ENCODE data around the gene SNAI3. TPM values are rescaled to one million over a fixed set of nuclear protein-coding genes. Genes with fewer than 3 reads are reported as not detected.

Gene SNAI3
- total RNA-seq, 4 donors from 2014 or later: 0.40 to 0.44 TPM; not detected in 2

DNA sequence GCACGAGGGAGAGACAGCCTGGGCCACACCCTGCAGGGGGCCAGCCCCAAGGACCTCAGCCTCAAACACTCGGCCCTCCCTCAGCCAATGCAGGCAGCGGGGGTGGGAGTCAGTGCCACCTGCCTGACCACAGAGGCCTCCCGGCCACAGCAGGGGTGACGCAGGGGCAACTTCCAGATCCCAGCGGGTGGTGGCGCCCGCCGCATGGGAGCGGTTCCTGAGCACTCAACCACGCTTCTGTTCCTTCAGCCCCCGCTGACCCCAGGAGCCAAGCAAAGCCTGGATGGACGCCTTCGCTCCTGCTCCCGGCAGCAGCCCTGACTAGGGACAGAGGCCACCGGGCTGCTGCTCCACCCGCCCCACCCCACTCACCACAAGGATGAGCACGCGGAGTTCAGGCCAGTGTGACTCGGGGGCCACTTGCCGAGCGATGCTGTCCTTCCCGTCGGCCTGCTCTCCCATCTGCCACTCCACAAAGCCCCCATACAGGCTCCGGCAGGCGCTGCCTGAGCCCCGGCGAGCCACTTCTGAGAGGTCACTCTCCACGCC, 30.5 kb downstream of the SNAI3 start:
- H3K9me3 ChIP-seq: no peaks in the 10 kb centered on the region
- TF ChIP-seq EP300 (IDR thresholded peaks at IDR 0.05) (no peak), POLR2A (IDR thresholded peaks at IDR 0.05) (no peak), POLR2AphosphoS5 (IDR thresholded peaks at IDR 0.05) (no peak)
- TF ChIP-seq, protein P1, sequence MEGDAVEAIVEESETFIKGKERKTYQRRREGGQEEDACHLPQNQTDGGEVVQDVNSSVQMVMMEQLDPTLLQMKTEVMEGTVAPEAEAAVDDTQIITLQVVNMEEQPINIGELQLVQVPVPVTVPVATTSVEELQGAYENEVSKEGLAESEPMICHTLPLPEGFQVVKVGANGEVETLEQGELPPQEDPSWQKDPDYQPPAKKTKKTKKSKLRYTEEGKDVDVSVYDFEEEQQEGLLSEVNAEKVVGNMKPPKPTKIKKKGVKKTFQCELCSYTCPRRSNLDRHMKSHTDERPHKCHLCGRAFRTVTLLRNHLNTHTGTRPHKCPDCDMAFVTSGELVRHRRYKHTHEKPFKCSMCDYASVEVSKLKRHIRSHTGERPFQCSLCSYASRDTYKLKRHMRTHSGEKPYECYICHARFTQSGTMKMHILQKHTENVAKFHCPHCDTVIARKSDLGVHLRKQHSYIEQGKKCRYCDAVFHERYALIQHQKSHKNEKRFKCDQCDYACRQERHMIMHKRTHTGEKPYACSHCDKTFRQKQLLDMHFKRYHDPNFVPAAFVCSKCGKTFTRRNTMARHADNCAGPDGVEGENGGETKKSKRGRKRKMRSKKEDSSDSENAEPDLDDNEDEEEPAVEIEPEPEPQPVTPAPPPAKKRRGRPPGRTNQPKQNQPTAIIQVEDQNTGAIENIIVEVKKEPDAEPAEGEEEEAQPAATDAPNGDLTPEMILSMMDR (IDR thresholded peaks at IDR 0.05): no peak
- H3K4me3 ChIP-seq: no peak overlapping the region
- H3K27ac ChIP-seq: no peak overlapping the region
- WGBS: 100% methylated on average over 2 of the region's 29 CpGs
- H3K36me3 ChIP-seq: peaks cover 25% of the 10 kb centered on the region
- DNase-seq (ENCODE audit: low spot score in 2 of 2): no peak
- H3K4me1 ChIP-seq: peaks cover 10% of the 10 kb centered on the region
- H3K27me3 ChIP-seq: no peaks in the 10 kb centered on the region

DNA sequence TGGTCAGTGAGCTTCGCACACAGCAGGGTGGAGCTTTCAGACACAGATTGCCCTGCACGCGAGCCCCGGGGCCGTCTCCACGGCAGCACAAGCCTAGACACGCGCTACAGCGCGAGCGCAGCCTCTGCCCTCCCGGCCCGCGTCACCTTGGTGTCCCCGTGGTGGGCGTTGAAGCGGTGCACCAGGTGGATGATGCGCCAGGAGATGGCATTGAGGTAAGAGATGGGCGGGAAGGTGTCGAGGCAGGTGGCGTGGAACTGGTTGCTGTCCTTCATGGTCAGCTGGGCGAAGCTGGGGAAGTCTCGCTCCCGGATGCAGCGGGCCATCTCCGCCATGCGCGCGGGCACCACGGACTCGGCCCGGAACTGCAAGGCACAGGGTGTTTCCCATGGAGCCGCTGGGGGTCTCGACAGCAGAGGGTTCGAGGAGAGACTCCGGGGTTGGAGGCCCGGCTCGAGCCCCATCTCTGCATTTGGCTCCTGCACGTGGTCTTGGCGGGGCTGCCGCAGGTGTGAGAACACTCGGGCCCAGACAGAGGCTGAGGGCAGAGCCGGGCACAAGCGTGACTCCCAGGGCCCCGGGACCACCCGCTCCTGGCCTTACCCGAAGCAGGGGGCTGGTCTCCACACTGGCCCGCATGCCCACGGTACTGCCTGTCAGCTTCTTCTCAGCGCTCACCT, 31.1 kb downstream of the SNAI3 start:
- Histone ChIP-seq H3K9me3 (no peaks in the 10 kb centered on the region), H3K4me3 (no peak overlapping the region), H3K36me3 (peaks cover 25% of the 10 kb centered on the region), H3K27me3 (no peaks in the 10 kb centered on the region), H3K4me1 (peaks cover 15% of the 10 kb centered on the region), H3K27ac (no peak overlapping the region)
- 98% methylated on average over 23 of the region's 50 CpGs for WGBS
- DNase-seq (ENCODE audit: low spot score in 2 of 2): peak in 1 of 2 donors; percentile 81
- TF ChIP-seq POLR2A (IDR thresholded peaks at IDR 0.05) (no peak), EP300 (IDR thresholded peaks at IDR 0.05) (no peak), POLR2AphosphoS5 (IDR thresholded peaks at IDR 0.05) (no peak)
- TF ChIP-seq, protein P1 (IDR thresholded peaks at IDR 0.05): no peak

DNA sequence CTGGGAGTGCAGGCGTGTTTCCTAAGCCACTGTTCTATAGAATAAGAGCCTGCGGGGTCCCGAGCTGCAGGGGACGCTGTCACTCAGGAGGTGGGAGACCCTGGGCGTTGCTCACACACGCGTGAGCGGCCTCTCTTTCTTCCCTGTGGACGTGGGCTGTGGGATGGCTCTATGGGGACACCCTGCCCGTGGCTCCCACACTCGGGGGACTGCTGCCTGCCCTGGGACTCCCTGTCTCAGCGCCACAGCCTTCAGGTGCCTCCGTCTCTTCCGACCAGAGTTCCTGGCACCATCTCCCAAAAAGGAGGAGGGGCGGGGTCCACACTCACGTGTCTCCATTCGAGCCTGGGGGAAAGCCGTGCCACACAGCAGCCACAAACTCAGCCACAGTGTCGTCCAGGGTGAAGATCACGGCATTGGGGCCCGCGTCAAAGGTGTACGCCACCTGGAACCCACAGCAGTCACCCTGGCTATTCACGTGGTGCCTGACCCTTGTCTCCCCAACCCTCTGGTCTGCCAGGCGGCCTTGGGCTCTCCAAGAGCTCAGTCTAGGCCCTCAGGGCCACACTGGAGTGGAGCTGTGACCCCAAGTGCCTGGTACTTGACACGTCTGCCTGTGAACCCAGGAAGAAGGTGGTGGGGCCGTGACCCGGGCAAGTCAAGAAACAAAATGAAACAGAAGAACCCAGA, 31.8 kb downstream of the SNAI3 start:
- H3K4me3 ChIP-seq: no peak overlapping the region
- H3K9me3 ChIP-seq: no peaks in the 10 kb centered on the region
- H3K27me3 ChIP-seq: no peaks in the 10 kb centered on the region
- H3K4me1 ChIP-seq: peaks cover 22% of the 10 kb centered on the region
- H3K27ac ChIP-seq: no peak overlapping the region
- peaks cover 25% of the 10 kb centered on the region for H3K36me3 ChIP-seq
- no peak for DNase-seq (ENCODE audit: low spot score in 2 of 2)
- WGBS: 83% methylated on average over 14 of the region's 28 CpGs
- TF ChIP-seq, protein P1 (IDR thresholded peaks at IDR 0.05): no peak
- TF ChIP-seq POLR2AphosphoS5 (IDR thresholded peaks at IDR 0.05) (no peak), EP300 (IDR thresholded peaks at IDR 0.05) (no peak), POLR2A (IDR thresholded peaks at IDR 0.05) (no peak)

DNA sequence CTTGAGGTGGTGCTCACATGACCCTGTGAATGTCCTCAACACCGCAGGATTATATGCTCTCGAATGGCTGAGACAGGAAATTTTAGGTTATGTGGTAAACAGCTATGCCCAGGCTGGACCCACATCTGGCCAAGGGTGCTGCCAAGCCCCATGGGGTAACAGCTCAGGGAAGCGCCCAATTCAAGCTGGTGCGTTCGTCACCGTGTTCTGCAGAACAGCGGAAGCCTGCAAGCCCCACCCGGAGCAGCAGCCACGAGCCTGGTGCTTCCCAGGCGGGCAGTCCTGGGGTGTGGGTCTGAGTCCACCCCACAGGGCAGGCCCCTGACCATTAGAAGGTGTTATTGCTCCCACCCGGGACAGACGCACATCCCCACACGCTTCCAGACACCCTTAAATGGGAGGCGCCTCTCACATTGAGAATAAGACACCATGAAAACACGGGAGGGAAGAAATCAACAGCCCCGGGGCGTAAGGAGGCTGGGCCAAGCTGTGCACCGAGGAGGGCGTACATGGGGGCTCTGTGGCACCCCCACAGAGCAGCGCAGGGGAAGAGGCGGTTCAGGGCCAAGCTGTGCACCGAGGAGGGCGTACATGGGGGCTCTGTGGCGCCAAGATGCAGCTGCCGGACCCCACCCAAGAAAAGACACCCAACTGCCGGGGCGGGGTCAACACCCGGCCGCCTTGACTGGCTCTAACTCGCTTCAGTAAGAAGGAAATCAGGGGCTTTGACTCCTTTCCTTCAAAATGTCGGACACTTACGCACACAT, 32.5 kb downstream of the SNAI3 start:
- peaks cover 26% of the 10 kb centered on the region for H3K4me1 ChIP-seq
- H3K27ac ChIP-seq: no peak overlapping the region
- 75% methylated on average over 32 of the region's 32 CpGs for WGBS
- H3K36me3 ChIP-seq: peaks cover 25% of the 10 kb centered on the region
- no peaks in the 10 kb centered on the region for H3K9me3 ChIP-seq
- TF ChIP-seq, protein P1 (IDR thresholded peaks at IDR 0.05): no peak
- TF ChIP-seq EP300 (IDR thresholded peaks at IDR 0.05): no peak
- no peak for TF ChIP-seq POLR2AphosphoS5 (IDR thresholded peaks at IDR 0.05)
- no peak for TF ChIP-seq POLR2A (IDR thresholded peaks at IDR 0.05)
- no peak overlapping the region for H3K4me3 ChIP-seq
- DNase-seq (ENCODE audit: low spot score in 2 of 2): no peak
- no peaks in the 10 kb centered on the region for H3K27me3 ChIP-seq
